ENCODE measurements around the gene PHACTR3. TPM values are rescaled to one million over a fixed set of nuclear protein-coding genes. Genes with fewer than 3 reads are reported as not detected.

The PHACTR3 gene
- total and polyA plus RNA-seq, 2 donors (not counting 1 experiment from before 2014, with no cell fraction given) = not detected

DNA sequence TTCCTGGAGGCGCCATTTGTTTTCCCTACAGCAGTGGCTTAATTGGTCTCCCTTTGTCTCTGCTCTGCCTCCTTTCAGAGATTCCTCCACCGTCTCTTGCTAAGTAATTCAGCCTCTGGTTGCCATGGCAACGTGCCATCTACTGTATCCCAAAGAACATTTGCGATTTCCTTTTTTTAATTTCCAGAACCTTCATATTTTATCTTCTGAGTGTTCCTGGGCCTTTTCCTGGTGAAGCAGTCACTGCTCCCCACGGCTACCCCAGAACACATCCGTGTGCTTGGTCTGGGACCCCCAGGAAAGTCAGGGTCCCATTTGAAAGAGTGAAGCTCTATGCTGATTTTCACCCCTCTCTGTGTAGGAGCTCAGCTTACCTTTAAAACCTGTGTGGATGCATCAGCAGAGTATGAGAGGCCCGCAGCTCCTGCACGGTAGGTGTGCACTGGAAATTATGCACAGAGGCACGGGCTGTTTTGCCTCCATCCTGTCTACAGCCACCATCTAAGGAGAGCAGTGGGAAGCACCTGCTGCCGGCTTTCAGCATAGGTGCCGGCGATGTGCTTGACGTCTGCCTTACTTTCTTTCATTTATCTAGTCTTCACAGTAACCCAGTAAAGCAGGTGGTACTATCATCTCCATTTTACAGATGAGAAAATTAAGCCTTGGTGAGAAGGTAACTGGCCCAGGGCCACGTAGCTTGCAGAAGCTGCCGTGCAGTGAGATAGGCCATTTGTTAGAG is 206.3 kb downstream of the PHACTR3 start:
- Histone ChIP-seq H3K36me3 (ENCODE audit: control insufficient read depth, insufficient read depth, low read length) (no peaks in the 10 kb centered on the region), H3K9ac (ENCODE audit: insufficient read depth, low read length) (no peak overlapping the region), H3K9me3 (ENCODE audit: control insufficient read depth, insufficient read depth, low read depth, low read length) (no peaks in the 10 kb centered on the region), H3K4me2 (ENCODE audit: extremely low read depth, insufficient read depth, low read length) (no peak overlapping the region), H3K79me2 (ENCODE audit: control insufficient read depth, insufficient read depth, low read length) (no peaks in the 10 kb centered on the region), H3K4me3 (replicated peaks in 1 of 4; ENCODE audit: control extremely low read depth in 1 of 4, insufficient read depth in 1 of 4, low read depth in 3 of 4, low read length in 4 of 4) (no peak overlapping the region), H4K20me1 (ENCODE audit: control insufficient read depth, extremely low read depth, insufficient read depth, low read length) (no peaks in the 10 kb centered on the region), H3K27me3 (ENCODE audit: control insufficient read depth, insufficient read depth, low read length) (no peaks in the 10 kb centered on the region), H3K27ac (ENCODE audit: insufficient read depth, low read length) (no peak overlapping the region), H3K4me1 (ENCODE audit: control insufficient read depth, extremely low read depth, insufficient read depth, low read length) (no peaks in the 10 kb centered on the region), H2AFZ (ENCODE audit: low read length) (no peak overlapping the region)
- no peak for TF ChIP-seq EZH2 (IDR thresholded peaks at IDR 0.05; ENCODE audit: low read length, missing control alignments)
- TF ChIP-seq, protein P1, sequence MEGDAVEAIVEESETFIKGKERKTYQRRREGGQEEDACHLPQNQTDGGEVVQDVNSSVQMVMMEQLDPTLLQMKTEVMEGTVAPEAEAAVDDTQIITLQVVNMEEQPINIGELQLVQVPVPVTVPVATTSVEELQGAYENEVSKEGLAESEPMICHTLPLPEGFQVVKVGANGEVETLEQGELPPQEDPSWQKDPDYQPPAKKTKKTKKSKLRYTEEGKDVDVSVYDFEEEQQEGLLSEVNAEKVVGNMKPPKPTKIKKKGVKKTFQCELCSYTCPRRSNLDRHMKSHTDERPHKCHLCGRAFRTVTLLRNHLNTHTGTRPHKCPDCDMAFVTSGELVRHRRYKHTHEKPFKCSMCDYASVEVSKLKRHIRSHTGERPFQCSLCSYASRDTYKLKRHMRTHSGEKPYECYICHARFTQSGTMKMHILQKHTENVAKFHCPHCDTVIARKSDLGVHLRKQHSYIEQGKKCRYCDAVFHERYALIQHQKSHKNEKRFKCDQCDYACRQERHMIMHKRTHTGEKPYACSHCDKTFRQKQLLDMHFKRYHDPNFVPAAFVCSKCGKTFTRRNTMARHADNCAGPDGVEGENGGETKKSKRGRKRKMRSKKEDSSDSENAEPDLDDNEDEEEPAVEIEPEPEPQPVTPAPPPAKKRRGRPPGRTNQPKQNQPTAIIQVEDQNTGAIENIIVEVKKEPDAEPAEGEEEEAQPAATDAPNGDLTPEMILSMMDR (conservative IDR thresholded peaks at IDR 0.05 in 1 of 2, IDR thresholded peaks at IDR 0.05 in 1 of 2; ENCODE audit: low read depth in 1 of 2, low read length in 2 of 2) = no peak
- DNase-seq (ENCODE audit: low read depth in 2 of 2) = no peak

DNA sequence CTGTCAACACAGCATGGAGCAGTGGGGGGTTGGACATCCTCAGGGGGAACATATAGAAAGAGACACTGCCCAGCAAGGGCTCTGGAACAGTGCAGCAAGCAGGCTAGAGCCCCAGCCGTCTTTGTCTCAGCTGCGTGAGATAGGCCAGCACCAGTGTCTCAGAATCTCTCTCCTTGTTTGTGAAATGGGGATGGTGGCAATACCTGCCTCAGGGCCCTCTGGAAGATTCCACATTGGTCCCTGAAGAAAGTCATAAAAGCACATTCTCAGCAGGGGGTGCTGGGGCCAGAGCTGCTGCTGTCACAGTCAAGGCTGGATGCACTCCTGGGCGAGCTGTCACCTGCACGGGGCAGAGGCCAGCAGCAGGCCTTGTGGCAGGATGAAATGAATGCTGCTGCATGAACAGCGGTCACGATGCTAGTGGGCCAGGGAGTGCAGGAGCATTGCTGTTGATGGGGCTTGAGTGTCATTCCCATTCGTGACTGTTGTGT is 207.4 kb downstream of the PHACTR3 start:
- no peak for TF ChIP-seq EZH2 (IDR thresholded peaks at IDR 0.05; ENCODE audit: low read length, missing control alignments)
- TF ChIP-seq, protein P1 (conservative IDR thresholded peaks at IDR 0.05 in 1 of 2, IDR thresholded peaks at IDR 0.05 in 1 of 2; ENCODE audit: low read depth in 1 of 2, low read length in 2 of 2) = no peak
- H3K27ac ChIP-seq (ENCODE audit: insufficient read depth, low read length) = no peak overlapping the region
- no peaks in the 10 kb centered on the region for H3K27me3 ChIP-seq (ENCODE audit: control insufficient read depth, insufficient read depth, low read length)
- H3K4me2 ChIP-seq (ENCODE audit: extremely low read depth, insufficient read depth, low read length) = no peak overlapping the region
- H3K36me3 ChIP-seq (ENCODE audit: control insufficient read depth, insufficient read depth, low read length) = no peaks in the 10 kb centered on the region
- H3K4me1 ChIP-seq (ENCODE audit: control insufficient read depth, extremely low read depth, insufficient read depth, low read length) = no peaks in the 10 kb centered on the region
- H3K4me3 ChIP-seq (replicated peaks in 1 of 4; ENCODE audit: control extremely low read depth in 1 of 4, insufficient read depth in 1 of 4, low read depth in 3 of 4, low read length in 4 of 4) = no peak overlapping the region
- no peaks in the 10 kb centered on the region for H4K20me1 ChIP-seq (ENCODE audit: control insufficient read depth, extremely low read depth, insufficient read depth, low read length)
- H3K9ac ChIP-seq (ENCODE audit: insufficient read depth, low read length) = no peak overlapping the region
- no peaks in the 10 kb centered on the region for H3K9me3 ChIP-seq (ENCODE audit: control insufficient read depth, insufficient read depth, low read depth, low read length)
- DNase-seq (ENCODE audit: low read depth in 2 of 2) = no peak
- no peaks in the 10 kb centered on the region for H3K79me2 ChIP-seq (ENCODE audit: control insufficient read depth, insufficient read depth, low read length)
- no peak overlapping the region for H2AFZ ChIP-seq (ENCODE audit: low read length)

DNA sequence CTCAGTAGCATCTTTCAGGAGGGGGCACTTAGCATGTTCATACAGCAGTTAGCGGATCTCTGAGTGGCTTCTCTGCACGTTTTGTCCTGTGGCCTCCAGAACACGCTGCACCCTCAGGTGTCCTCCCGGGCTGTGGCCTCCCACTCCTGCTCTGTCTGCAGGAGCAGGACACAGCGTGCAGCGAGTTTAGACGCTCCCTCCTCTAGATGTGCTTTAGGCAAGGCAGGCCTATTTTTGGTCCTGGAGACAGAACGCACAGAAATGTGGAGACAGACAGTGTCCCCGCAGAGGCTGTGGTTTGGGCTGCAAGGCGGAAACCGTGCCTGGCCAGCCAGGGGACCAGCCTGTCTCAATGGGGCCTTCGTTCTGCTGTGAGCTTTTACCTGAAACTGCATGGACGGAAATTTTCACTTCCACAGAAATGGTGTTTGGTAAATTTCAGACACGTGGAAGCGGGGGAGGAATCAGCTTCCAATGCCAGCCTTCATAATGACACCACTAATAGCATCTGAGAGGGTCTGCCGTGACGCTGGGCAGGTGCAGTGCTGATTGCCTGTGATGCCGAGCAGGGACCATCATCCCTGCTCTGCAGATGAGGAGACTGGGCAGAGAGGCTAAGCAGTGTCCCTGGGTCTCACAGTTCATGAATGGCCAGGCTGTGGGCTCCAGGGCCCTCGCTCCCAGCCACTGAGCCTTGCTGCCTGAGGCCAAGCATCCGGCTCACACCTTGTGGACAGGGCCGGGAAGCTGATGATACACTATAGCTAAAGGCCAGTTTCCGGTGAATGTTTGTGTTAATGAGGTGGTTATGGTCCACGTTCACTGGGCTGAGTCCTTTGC is 208.2 kb downstream of the PHACTR3 start:
- H3K4me1 ChIP-seq (ENCODE audit: control insufficient read depth, extremely low read depth, insufficient read depth, low read length) = no peaks in the 10 kb centered on the region
- H3K9ac ChIP-seq (ENCODE audit: insufficient read depth, low read length) = no peak overlapping the region
- no peak for TF ChIP-seq EZH2 (IDR thresholded peaks at IDR 0.05; ENCODE audit: low read length, missing control alignments)
- TF ChIP-seq, protein P1 (conservative IDR thresholded peaks at IDR 0.05 in 1 of 2, IDR thresholded peaks at IDR 0.05 in 1 of 2; ENCODE audit: low read depth in 1 of 2, low read length in 2 of 2) = no peak
- no peak overlapping the region for H3K4me2 ChIP-seq (ENCODE audit: extremely low read depth, insufficient read depth, low read length)
- DNase-seq (ENCODE audit: low read depth in 2 of 2) = no peak
- H3K9me3 ChIP-seq (ENCODE audit: control insufficient read depth, insufficient read depth, low read depth, low read length) = no peaks in the 10 kb centered on the region
- no peaks in the 10 kb centered on the region for H4K20me1 ChIP-seq (ENCODE audit: control insufficient read depth, extremely low read depth, insufficient read depth, low read length)
- no peaks in the 10 kb centered on the region for H3K36me3 ChIP-seq (ENCODE audit: control insufficient read depth, insufficient read depth, low read length)
- H3K79me2 ChIP-seq (ENCODE audit: control insufficient read depth, insufficient read depth, low read length) = no peaks in the 10 kb centered on the region
- no peaks in the 10 kb centered on the region for H3K27me3 ChIP-seq (ENCODE audit: control insufficient read depth, insufficient read depth, low read length)
- no peak overlapping the region for H3K27ac ChIP-seq (ENCODE audit: insufficient read depth, low read length)
- no peak overlapping the region for H3K4me3 ChIP-seq (replicated peaks in 1 of 4; ENCODE audit: control extremely low read depth in 1 of 4, insufficient read depth in 1 of 4, low read depth in 3 of 4, low read length in 4 of 4)
- no peak overlapping the region for H2AFZ ChIP-seq (ENCODE audit: low read length)
